ENCODE data around the gene RAC3.

Gene RAC3

DNA sequence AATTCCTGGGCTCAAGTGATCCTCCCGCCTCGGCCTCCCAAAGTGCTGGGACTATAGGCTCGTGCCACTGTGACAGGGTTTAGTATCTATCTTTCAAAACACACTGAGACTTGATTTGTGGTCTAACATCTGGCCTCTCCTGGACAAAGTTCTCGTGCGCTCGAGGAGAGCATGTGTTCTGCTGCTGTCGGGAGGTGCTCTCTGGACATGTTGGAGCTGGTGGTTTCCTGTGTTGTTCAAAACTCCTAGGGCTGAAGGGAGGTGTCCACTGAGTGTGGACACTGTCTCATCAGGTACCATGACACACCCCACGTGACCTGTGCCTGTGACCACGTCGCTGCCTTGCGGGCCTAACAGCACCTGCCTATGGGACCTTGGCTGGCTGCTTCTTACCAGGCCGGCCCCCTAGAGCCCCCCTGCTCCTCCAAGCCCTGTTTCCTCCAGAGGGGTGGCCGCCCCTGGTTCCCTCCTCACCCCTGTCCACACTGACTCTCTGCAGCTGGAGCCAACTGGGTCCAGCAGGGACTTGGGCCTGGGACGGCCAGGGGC lies 14.5 kb downstream of the RAC3 start:
- no peak for DNase-seq

DNA sequence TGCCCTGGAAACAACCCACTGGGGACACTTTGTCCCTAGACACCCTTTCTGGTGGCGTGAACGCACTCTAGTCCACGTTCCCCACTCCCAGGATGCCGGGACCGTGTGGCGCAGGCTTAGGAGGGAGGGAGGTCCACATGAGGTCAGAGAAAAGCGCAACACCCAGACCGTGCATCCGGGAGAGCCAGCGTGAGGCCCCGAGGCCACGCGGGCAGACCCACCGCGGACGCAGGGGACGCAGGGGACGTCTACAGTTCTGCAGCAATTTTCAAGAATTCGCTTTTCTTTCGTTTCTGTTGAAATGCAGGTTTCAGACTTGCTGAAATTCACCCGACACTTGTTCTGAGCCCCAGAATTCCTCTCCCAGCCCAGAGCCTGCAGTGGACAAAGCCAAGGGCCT lies 15.4 kb downstream of the RAC3 start:
- no peak for DNase-seq

- no peak for DNase-seq
Observed at GRCh38 chr17:82047379-82047778, 15.9 kb downstream of the RAC3 start.

DNA sequence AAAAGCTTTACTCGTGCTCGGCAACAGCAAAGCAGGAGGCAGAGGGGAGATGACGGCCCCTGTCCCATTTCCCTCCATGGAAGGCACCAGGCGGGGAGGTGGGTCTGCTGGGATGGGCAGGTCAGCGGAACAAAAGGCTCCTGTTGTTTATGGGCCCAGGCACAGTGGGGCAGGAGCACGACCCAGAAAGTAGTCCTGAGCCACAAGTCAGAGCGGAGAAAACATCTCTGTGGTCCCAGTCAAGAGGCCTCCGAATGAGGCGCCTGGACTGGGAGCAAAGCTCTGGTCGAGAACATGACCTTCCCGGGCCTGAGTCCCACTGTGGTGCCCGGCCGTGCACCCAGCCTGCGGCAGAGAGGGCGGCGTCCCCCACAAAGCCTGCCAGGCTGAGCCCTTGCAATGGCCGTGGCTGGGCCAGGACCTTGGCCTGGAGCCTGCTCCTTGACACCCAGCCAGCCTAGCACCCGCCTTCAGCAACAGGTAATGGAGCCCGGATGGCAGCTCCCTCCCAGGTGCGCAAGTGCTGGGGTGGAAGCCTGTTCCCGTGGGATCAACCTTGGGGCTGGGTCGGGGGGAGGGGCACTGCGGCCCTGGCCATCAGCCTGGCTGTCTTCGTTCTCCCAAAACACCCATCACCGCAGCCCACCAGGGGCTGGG lies 16.6 kb downstream of the RAC3 start:
- DNase-seq: no peak

DNA sequence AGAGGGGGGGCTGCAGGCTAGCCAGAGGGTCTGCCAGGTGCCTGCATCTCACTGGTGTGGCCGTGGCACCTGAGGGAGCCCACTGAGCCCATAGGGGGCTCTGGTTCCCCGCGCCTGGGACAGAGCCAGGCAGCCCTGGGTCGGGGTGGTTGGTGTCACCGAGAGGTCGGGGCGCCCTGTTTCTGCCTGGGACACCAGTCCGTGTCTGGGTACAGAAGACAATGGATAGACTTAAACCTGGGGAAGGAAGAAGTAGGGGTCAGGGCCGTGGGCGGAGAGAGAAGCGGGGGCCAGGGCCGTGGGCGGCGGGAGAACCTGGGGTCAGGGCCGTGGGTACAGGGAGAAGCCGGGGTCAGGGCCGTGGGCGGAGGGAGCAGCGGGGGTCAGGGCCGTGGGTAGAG lies 17.1 kb downstream of the RAC3 start:
- no peak for DNase-seq

DNA sequence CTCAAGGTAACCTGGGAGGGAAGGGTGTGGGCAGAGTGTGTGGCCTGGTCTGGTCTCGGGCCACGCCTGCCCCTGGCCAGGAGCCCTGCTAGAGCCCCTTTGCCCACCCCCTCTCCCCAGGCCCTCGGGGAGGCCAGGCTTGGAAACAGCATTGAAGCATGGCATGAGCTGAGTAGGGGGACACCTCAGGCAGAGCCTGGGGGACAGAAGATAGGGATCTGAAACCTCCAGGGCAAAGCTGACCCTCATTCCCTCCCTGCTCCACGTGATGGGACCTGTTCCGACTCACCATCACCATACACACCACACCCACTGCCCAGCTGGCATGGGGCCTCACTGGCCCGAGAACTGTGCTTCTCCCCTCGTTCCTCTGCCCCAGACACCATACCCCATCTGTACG lies 17.6 kb downstream of the RAC3 start:
- no peak for DNase-seq

GRCh38 chr17:82049521-82049971 lies 18.1 kb downstream of the RAC3 start:
- no peak for DNase-seq

DNA sequence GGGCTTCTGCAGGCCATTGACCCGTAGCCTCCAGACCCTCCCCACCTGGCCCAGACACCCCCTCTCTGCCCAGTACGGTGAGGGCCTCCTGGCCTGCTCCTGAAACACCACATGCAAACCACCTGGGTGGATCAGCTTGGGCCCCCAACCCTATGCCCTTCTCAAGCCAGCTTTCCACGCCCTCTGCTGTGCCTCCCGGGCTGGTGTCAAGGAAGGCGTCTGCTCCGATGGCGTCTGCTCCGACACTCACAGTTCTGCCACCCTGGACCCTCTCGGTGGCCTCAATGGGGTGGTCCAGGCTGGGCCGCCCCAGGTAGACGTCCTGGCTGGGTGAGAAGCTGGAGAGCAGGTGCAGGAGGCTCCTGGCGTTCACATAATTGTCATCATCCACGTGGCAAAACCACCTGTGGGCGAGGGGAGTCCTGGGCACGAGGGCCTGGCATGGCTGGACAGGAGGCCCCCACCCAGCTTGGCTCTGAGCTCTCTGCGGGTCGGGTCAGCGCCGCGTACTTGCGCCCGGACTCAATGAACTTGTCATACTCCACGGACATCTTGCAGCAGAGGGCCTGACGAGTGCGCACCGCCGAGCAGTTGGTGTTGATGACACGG lies 18.8 kb downstream of the RAC3 start:
- no peak for DNase-seq

- DNase-seq: no peak
Observed at GRCh38 chr17:82050761-82051641, 19.5 kb downstream of the RAC3 start.

- peak; percentile 84 for DNase-seq
Observed at GRCh38 chr17:82051776-82052637, 20.5 kb downstream of the RAC3 start, which contains the start of the genes GPS1 and RFNG. TSS of gene GPS1 (plus strand) at chr17:82051898. CDS start at chr17:82051932, 34 bp downstream. TSS of gene RFNG (minus strand) at chr17:82051811. CDS start at chr17:82051766, 45 bp downstream.

DNA sequence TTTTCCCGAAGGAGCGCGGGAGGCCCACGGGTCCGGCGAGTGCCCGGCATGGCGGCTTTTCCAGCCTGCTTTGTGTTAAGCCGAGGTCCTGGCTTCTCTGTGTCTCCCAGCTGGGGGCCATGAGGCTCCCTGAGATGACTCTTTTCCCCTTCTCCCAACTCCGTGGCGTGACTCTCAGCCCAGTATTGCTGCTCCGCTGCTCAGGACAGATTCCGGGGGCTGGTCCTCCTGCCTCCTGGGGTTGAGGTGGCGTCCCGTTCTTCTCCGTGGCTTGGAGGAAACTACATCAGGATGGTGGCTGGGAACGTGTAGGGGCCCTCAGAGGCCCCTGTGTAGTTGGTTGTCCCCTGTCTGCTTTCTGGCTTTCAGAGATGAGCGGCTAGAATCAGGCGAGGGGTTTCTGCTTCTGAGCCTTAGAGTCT lies 21.2 kb downstream of the RAC3 start:
- no peak for DNase-seq

GRCh38 chr17:82053130-82053529 lies 21.7 kb downstream of the RAC3 start:
- no peak for DNase-seq

DNA sequence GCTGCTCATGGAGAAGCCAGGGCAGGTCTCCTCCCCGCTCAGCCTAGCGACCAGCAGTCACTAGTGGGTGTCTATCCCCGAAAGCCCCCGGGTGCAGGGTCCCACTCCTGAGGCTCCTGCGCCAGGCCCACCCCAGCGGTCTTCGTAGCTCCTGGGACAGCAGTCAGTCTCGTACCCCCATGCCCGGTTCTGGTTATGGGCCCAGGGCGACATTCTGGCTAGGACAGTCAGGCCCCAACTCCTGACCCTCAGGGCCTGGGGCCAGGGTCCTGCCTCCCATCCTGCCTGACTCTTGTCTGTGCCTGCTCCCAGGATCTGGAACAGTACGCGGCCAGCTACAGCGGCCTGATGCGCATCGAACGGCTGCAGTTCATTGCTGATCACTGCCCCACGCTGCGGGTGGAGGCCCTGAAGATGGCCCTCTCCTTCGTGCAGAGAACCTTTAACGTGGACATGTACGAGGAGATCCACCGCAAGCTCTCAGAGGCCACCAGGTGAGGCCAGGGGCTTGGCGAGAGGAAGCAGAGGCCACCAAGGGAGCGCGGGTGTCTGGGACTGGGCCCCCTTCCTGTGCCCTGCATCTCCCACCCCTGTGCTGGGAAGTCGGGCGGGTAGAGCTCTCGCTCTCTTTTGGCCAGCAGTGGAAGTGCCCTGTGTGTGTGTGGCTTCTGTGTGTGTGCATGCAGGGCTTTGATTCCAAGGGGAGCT lies 22.2 kb downstream of the RAC3 start:
- no peak for DNase-seq

GRCh38 chr17:82054351-82055022 lies 23.0 kb downstream of the RAC3 start:
- DNase-seq: no peak

DNA sequence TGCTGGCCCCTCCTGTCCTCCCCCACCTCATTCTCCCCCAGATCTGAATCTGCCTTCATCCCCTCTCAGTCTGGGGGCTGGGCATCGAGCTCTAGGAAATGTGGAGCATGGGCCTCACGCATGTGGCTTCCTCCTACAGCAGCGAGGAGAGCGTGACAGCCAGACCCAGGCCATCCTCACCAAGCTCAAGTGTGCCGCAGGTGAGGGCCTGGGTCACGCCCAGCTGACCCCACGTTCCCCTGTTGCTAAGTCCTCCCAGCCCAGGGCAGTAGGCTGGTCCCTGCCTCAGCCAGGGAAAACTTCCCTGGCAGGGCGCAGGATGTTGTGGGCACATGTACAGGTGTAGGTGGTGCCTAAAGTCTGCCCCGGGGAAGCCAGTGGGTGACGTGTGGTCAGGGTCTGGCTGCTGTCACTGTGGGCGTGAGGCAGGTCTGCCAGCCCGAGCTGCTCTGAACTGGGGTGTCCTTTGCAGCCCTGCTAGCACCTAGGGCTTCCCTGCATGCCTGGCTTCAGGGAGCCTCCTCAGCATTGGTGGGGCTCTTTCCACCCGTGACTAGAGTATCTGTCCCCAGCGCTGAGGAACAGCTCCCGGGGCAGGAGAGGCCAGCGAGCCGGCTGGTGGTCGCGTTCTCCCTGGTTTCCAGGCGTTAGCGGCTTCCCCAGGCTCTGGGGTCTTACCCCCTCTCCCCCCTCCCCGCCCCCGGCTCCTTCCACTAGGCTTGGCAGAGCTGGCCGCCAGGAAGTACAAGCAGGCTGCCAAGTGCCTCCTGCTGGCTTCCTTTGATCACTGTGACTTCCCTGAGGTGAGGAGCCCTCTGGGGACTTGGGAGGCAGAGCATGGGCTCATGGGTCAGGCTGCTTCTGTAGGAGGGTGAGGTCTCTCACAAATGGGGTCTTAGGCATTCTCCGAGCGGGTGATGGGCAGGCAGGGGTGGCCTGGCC lies 23.8 kb downstream of the RAC3 start:
- no peak for DNase-seq

DNA sequence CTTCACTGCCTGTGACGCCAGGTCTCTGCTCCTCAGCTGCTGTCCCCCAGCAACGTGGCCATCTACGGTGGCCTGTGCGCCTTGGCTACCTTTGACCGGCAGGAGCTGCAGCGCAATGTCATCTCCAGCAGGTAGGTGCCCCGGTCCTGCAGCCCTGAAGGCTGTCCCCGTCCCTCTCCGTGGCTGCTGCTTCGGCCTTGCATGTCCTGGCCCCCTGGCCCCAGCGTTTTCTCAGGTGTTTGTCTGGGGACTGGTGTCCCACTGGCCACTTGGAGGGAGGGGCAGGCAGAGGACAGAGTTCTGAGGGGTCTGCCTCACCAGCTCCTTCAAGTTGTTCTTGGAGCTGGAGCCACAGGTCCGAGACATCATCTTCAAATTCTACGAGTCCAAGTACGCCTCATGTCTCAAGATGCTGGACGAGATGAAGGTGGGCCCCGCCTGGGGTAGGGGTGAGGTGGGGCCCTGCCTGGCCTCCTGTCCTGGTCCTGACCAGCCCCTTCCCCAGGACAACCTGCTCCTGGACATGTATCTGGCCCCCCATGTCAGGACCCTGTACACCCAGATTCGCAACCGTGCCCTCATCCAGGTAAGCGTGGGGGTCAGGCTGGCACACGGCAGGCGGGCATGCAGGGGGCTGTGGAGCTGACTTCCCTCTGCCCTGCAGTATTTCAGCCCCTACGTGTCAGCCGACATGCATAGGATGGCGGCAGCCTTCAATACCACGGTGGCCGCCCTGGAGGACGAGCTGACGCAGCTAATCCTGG lies 24.7 kb downstream of the RAC3 start:
- no peak for DNase-seq

- DNase-seq: no peak
Observed at GRCh38 chr17:82056729-82057621, 25.5 kb downstream of the RAC3 start.
